ENCODE results near the gene DDX17.

DDX17 gene

DNA sequence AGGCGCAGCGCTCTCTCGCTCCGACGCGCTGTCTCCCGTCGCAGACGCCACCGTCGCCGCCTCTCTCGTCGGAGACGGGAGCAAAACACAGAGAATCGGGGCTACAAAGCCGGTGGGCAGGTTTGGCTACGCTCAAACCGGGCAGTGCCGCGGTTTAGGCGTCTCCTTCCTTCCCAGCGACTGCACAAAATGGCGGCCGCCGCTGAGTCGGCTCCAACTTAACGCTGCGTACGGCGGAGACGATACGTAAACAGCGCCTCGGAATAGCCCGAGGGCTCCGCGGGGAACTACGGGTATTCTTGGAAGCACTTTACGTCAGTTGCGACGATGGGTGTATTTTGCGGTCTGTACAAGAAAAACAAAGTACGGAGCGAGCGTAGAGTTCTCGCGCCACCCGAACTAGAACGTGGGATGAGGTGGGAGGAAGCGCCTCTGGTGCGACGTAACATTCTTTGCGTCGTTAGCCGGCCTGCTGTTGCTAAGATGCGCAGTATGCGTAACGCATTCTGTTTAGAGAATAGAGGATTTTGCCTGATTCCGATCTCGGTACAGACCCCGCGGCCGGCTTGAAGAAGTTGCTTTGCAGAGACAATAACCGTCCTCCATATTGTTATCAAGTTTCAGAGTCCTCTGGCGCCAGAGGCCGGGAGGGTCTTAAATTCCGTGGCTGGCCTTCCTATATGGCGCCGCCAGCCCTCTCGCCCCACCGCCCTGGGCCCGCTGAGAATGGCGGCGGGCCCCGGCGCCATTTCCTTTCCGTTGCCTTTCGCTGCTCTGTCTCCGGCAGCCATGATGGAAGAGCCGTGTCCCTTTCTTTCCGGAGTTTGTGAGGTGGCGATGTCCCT lies at the start of gene DDX17:
TSS of gene DDX17 (minus strand) at position 194 of the 845 bp plus-strand sequence.
- in situ Hi-C loops (cut with MboI; ENCODE audit: low sequenced_read_pairs), result no loop called here

DNA sequence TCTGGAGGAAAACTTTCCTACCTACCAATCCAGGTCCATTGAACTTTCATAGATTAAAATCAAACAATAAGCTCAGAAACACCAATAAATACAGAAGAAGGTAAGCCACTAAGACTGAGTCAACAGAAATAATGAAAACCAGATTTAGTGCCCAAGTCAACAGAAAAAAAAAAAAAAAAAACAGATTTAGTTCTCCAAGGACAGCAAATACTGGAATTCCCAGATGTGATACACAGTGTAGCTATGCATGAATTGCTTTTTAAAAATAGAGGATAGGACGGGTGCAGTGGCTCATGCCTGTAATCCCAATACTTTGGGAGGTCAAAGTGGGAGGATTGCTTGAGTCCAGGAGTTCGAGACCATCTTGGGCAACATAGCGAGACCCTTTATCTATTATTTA lies 48.2 kb upstream of the DDX17 start:
- in situ Hi-C loops (cut with MboI; ENCODE audit: low sequenced_read_pairs), result no loop called here

DNA sequence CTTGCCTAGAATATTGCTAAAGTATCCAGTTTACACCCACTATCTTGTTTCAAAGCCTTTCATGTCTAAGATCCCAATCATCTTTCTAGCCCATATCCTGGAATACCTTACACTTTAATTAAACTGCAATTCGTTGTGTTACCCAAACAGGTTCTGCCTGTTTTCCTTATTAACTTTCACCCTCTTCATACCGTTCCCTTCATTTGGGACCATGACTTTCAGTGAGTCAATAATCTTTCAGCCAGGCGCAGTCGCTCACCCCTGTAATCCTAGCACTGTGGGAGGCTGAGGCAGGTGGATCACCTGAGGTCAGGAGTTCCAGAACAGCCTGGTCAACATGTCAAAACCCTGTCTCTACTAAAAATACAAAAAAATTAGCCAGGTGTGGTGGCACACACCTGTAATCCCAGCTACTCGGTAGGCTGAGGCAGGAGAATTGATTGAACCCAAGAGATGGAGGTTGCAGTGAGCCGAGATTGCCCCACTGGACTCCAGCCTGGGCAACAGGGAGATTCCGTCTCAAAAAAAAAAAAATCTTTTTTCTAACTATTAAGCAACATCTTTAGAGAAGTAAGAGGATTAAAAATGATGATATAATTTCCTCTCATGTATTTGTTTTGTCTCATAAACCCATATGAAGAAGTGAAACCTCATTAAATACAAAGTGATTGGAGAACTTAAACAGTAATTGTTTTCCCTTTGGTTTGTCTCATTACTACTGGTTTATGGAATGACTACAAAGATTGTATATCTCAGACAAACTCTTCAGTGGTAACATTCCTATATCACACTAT lies 43.2 kb upstream of the DDX17 start:
- in situ Hi-C loops (cut with MboI; ENCODE audit: low sequenced_read_pairs), result no loop called here

DNA sequence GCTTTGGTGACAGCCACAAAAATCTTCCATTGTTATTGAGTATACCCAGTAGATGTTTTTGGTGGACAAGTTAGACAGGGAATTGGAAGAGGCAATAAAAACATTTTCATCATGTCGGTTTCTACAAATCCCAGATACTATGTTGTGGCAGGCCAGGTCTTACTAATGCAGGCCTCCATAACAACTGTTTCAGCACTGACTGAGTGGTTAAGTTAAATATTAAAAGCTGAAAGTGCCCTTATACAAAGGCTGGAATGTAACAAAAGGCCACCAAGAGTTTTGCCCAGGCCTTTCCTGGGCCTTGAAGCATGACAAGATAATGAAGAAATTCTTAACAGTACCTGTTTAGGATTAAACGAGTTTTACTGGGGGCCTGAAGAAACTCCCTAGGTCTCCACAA lies 34.6 kb upstream of the DDX17 start:
- in situ Hi-C loops (cut with MboI; ENCODE audit: low sequenced_read_pairs), result no loop called here

DNA sequence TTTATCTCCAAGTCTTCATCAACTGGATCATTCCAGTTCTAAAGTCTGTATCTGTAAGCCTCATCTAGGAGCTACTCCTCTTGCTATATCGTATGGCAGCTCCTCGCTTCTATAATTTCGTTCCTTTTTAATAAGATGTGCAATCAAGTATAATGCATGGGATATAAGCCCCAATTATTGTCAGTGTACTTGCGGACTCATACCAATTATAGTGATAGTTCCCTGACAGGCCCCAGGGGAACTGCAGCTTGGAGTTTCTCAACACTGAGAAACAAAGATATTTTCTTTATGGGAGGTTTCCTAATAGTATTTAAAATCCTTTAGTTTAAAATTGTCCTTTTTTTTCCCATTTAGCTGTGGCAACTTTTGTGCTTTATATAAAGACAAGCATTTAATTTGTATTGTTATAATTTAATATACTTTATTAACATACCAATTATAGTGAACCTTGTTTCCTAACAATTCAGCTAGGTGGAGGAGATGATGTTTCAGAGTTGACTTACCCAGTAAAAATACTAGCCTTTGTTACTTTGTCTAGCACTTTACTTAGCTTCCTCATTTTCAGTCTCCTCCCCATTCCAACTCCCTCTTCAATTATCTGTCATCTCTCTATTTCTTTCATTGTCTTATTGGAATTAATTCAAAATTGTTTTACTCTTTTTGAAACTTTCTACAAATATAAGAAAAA lies 25.3 kb upstream of the DDX17 start:
- in situ Hi-C loops (cut with MboI; ENCODE audit: low sequenced_read_pairs), result no loop called here

DNA sequence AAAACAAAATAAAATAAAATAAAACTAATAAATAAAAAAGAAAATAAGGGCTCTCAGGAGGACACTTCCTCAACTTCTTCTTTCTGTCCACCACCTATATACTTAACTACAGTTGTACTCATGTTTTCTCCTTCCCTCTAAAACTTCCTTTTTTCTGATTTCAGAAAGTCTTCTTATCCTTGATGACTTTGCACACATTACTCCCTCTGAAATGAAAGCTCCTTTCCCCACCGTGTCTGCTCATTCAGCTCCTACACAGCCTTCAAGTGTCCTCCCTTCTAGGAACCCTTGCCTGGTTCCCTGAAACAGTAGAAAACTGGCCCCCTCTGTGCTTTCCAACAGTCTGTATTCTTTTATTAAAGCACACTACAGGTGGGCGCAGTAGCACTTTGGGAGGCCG lies 18.3 kb upstream of the DDX17 start:
- in situ Hi-C loops (cut with MboI; ENCODE audit: low sequenced_read_pairs), result no loop called here

DNA sequence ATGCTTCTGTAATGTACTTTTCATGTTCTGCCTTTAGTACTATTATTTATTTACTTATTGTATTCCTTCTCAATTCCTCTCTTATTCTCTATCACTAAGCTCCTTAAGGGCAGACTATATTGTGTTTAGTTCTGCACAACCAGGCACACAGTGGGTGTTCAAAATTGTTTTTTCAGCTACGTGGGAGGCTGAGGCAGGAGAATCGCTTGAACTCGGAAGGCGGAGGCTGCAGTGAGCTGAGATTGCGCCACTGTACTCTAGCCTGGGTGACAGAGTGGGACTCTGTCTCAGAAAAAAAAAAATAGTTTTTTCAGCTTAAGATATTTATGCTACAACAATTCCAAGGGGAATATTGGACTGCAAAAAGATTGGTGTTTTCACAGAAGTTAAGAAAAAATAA lies 17.4 kb upstream of the DDX17 start:
- in situ Hi-C loops (cut with MboI; ENCODE audit: low sequenced_read_pairs), result no loop called here

DNA sequence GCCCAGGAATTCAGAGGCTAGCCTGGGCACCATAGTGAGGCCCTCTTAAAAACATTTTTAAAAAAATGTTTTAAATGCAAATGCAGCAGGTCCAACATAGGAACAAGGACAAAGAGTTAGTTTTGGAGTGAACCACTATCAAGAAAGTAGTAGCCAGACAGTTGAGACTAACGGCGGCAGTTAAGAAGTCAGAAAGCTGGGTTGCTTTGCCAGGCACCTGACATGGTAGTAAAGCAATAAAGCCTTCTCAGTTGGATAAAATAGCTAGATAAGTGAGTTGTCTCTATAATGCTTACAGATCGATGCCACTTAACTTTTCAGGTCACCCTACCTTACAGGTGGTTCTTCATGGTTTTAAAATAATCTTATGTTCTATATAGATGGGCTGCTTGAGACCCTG lies 16.9 kb upstream of the DDX17 start:
- in situ Hi-C loops (cut with MboI; ENCODE audit: low sequenced_read_pairs), result no loop called here

DNA sequence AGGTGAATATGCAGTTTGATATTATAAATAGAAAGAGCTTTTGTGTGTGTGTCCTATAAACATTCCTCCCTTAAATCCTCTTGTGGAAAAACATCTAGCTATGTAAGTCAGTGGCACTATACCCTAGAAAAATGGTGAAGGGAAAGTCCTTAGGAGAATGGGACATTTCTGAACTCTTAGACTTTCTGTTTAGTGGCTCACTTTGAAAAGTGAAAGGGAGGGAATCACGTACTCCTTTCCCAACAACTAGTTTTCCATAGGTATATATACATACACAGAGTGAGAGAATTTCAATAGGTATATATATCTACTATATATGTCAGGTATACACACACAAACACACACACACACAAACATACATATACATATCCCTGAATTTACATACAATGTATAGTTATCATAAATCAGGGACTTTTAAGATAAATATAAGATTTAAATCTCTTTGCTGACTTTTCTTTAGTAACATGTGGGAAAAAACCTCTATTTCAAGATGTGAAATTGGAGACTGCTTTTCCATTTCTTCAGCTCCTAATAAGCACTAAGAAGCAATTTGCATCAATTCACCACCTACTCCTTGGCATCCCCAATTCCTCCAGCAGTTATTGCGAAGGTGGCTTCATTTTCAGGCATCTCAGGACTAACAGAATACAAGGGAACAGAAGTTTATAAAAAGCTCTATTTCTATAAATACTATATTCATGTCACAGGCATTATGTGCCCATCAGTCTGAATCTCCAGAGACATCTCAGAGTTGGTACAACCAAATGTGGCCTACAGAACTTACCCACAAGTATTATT lies 13.5 kb upstream of the DDX17 start:
- in situ Hi-C loops (cut with MboI; ENCODE audit: low sequenced_read_pairs), result no loop called here

DNA sequence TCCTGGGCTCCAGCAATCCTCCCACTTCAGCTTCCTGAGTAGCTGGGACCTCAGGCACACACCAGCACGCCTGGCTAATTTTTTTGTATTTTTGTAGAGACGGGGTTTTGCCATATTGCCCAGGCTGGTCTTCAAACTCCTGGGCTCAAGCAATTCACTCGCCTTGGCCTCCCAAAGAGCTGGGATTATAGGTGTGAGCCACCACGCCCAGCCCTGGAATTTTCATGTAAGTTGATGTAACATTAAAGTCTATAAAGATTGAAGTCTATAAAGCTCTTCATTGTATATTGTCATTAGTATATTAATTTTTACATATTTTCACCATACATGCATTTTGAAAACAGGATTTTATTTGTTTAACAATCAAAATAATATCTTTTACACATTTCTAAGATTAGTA lies 12.5 kb upstream of the DDX17 start:
- in situ Hi-C loops (cut with MboI; ENCODE audit: low sequenced_read_pairs), result no loop called here

DNA sequence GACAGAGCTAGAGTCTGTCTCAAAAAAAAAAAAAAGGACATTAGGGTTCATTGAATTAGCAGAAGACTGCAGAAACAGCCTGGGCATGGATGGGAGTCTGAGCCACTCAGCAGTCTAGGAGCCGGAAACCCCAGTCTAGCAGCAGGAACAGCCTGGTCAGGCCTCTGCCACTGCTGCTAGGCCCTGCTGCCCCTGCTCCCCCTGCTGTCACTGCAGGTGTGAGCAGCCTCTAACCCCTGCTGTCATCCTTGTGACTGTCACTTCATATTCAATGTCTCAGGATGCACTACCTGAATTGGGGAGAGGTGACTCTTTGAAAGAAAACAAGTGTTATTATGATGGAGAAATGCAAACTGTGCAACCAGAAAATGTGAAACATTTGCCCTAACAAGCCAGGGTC lies 7.0 kb upstream of the DDX17 start:
- in situ Hi-C loops (cut with MboI; ENCODE audit: low sequenced_read_pairs), result no loop called here

DNA sequence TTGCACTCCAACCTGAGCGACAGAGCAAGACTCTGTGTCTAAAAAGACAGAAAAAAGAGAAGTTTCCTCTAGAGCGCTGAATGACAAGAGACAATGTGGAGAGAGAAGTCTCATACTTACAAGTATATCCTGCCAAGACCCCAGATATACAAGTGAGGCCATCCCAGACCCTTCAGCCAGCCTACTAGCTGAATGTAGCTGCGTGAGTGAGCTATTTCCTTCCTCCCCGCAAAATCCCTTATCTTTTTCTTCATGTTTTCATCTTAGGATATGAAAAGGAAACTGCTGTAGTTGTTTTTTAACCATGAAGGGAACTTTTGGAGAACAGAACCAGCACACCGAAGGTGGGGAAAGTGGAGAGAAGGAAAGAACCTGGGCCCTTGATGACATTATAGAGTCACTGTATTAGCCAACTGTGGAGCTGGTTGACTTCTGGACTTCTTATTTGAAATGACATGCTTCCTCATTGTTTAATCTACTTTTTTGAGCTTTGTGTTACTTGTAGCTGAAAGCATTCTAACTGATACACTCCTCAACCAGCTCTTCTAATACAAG lies 4.4 kb upstream of the DDX17 start:
- in situ Hi-C loops (cut with MboI; ENCODE audit: low sequenced_read_pairs), result no loop called here

DNA sequence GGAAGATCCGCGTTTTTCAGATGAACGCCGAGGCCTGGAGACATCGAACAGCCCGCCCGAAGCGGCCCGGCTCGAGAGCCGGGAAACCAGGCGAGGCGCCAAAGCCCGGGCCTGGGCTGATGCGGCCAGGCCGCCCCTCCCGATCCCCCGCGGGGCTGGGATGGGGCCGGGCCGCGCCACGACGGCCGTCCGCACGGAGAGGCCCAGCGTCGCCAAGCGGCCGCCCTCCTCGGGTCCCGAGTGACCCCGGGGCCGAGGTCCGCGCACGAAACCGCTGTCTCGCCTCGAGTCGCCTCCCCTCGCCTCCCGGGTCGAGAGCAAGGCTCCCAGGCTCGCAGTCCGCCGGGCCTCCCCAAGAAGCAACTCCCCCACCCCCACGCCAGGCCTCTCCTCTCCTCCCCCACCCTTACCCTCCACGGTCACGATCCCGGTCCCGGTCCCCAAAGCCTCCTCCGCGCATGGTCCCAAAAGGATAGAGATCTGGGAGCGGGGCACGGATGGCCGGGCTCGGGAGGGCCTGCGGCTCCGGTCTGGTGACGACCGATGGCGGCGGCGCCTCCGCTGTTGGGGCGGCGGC lies 482 bp downstream of the DDX17 start:
- in situ Hi-C loops (cut with MboI; ENCODE audit: low sequenced_read_pairs), result no loop called here

DNA sequence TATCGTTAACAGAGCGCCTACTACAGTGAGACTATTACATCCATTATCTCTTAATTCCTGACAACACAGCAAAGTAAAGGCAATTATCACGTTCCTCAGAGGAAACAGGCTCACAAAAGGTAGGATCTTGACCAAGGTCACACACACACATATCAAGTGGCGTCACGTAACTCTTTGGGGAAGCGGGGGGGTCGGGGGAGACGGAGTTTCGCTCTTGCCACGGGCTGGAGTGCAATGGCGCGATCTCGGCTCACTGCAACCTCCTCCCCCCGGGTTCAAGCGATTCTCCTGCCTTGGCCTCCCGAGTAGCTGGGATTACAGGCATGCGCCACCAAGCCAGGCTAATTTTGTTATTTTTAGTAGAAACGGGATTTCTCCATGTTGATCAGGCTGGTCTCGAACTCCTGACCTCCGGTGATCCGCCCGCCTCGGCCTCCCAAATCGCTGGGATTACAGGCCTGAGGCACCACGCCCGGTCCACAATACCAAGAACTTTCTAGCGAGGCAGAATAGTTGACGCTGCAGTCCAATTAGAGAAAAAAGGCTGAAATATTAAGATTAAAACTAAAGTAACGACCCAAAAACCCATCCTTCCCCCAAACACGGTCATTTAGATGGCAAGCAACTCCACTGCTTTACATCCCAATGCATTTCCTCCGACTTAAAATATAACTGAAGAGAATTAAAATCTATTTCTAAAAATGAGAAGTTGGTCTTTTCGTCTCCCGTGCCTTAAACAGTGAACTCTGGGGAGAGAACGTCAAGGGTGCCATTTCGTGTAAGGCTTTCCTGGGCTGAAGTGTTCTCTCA lies 1.2 kb downstream of the DDX17 start:
- in situ Hi-C loops (cut with MboI; ENCODE audit: low sequenced_read_pairs), result no loop called here

DNA sequence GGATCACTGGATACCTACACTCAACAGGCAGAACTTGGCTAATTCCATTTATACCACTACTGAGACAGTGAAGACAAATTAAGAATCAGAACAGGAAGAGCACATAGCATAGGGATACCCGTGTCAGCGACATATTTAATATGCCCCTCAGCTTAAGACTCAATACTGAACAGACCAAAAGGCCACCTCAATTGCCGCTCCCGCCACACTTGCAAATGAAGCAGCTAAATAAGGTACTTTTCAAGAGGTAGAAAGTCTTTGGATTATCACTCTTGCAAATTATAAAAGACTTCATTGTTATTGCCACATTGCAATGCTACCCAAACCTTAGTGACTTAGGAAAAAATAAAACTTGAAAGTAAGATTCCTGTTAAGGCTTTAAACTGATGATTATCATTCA lies 3.1 kb downstream of the DDX17 start:
- in situ Hi-C loops (cut with MboI; ENCODE audit: low sequenced_read_pairs), result no loop called here

DNA sequence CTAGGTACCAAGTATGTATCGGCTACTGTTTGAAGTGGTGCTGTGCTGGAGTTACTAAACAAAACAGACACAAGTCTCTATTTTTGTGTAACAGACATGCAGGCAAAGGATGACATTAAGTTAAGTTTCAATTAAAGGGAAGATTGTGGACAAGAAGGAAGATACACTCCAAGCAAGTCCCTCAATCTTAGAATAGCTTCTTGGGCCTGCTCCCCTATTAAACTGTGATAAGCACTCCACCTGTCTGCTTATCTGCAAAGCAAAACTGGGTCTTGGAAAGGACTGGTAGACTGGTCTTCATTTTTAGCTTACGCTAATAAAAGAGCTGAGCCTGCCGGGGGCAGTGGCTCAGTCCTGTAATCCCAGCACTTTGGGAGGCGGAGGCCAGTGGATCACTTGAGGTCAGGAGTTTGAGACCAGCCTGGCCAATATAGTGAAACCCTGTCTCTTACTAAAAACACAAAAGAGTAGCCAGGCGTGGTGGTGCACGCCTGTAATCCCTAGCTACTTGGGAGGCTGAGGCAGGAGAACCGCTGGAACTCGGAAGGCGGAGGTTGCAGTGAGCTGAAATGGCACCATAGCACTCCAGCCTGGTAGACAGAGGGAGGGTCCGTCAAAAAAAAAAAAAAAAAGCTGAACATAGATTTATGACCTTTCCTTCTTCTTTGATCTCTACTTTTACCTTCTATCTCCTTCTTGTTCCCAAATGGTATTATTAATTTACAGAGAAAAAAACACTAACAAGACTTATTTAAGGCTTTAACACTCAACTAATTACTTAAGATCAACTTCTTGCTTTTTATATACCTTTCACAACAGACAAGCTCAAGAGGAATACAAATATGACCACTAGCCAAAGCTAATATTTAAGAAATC lies 4.1 kb downstream of the DDX17 start:
- in situ Hi-C loops (cut with MboI; ENCODE audit: low sequenced_read_pairs), result no loop called here

DNA sequence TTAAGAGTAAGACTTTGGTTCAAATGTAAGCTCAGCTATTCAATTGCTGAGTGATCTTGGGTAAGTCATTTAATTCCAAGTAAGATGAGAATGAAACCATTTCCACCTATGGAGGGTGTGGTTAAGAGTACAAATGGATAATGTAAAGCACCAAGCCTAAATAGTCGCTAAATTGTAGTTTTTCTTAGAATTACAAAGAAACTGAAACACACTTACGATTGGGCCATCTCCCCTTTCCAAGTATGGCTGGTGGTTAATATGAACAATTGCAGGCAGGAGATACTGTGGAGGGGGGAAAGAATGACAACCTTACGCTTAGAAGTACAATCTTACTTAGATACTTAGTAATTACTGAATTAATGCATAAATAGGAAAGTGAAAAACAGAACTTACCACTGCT lies 8.2 kb downstream of the DDX17 start:
- in situ Hi-C loops (cut with MboI; ENCODE audit: low sequenced_read_pairs), result no loop called here

DNA sequence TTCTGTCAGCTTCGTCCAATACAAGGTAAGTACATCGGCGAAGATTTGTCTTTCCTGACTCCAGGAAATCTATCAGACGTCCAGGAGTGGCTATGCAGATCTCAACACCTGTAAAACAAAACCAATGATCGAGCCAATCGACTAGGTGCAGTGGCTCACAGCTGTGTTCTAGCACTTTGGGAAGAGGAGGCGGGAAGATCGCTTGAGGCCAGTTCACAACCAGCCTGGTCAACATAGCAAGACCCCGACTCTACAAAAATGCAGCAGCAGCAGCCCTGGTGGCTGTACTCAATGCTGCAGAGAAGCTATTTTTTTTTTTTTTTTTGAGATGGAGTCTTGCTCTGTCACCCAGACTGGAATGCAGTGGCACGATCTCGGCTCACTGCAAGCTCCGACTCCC lies 11.2 kb downstream of the DDX17 start:
- in situ Hi-C loops (cut with MboI; ENCODE audit: low sequenced_read_pairs), result no loop called here

All from HL-60/S4 treated with retinoic acid at 250 ng/mL for 4 days and 3 days (cell line).